Measurements from ENCODE around the gene MICAL3. TPM values are rescaled to one million over a fixed set of nuclear protein-coding genes. Genes with fewer than 3 reads are reported as not detected.

The MICAL3 gene
- polyA plus RNA-seq, 1 donor: 36.1 TPM

GRCh38 chr22:17903564-17904295, 120.6 kb downstream of the MICAL3 start:
- Histone ChIP-seq H3K9me3 (ENCODE audit: control insufficient read depth, low read depth, low read length) (no peaks in the 10 kb centered on the region), H3K4me1 (ENCODE audit: control insufficient read depth, insufficient read depth, low read length) (peaks cover under 1% of the 10 kb centered on the region), H3K36me3 (ENCODE audit: control insufficient read depth, insufficient read depth, low read length) (peaks cover 76% of the 10 kb centered on the region), H3K4me3 (ENCODE audit: low read length) (no peak overlapping the region), H3K27me3 (ENCODE audit: control insufficient read depth, insufficient read depth, low read length) (no peaks in the 10 kb centered on the region), H3K27ac (ENCODE audit: low read length) (no peak overlapping the region)
- peak in 1 of 2 donors; percentile 43 for DNase-seq
- 71% methylated on average over 1 of the region's 10 CpGs for WGBS (ENCODE audit: insufficient coverage, low lambda C conversion rate)

- Histone ChIP-seq H3K9me3 (ENCODE audit: control insufficient read depth, low read depth, low read length) (no peaks in the 10 kb centered on the region), H3K4me3 (ENCODE audit: low read length) (no peak overlapping the region), H3K27me3 (ENCODE audit: control insufficient read depth, insufficient read depth, low read length) (no peaks in the 10 kb centered on the region), H3K27ac (ENCODE audit: low read length) (no peak overlapping the region), H3K36me3 (ENCODE audit: control insufficient read depth, insufficient read depth, low read length) (peaks cover 76% of the 10 kb centered on the region), H3K4me1 (ENCODE audit: control insufficient read depth, insufficient read depth, low read length) (peaks cover 6% of the 10 kb centered on the region)
- WGBS (ENCODE audit: insufficient coverage, low lambda C conversion rate): 95% methylated on average over 3 of the region's 8 CpGs
- DNase-seq: no peak
Measured at GRCh38 chr22:17902960-17903359, 121.4 kb downstream of the MICAL3 start.

- 100% methylated on average over 1 of the region's 8 CpGs for WGBS (ENCODE audit: insufficient coverage, low lambda C conversion rate)
- peaks cover 46% of the 10 kb centered on the region for H3K36me3 ChIP-seq (ENCODE audit: control insufficient read depth, insufficient read depth, low read length)
- no peaks in the 10 kb centered on the region for H3K27me3 ChIP-seq (ENCODE audit: control insufficient read depth, insufficient read depth, low read length)
Measured at GRCh38 chr22:17898375-17898774, 126.0 kb downstream of the MICAL3 start.

GRCh38 chr22:17897858-17898257, 126.5 kb downstream of the MICAL3 start:
- Histone ChIP-seq H3K9me3 (ENCODE audit: control insufficient read depth, low read depth, low read length) (no peaks in the 10 kb centered on the region), H3K27ac (ENCODE audit: low read length) (peak overlapping the region; percentile 88), H3K27me3 (ENCODE audit: control insufficient read depth, insufficient read depth, low read length) (no peaks in the 10 kb centered on the region), H3K36me3 (ENCODE audit: control insufficient read depth, insufficient read depth, low read length) (peaks cover 40% of the 10 kb centered on the region), H3K4me3 (ENCODE audit: low read length) (no peak overlapping the region), H3K4me1 (ENCODE audit: control insufficient read depth, insufficient read depth, low read length) (peaks cover 50% of the 10 kb centered on the region)
- no CpG with 5 or more reads among the region's 4 CpGs for WGBS (ENCODE audit: insufficient coverage, low lambda C conversion rate)
- peak; percentile 42 to 69 for DNase-seq

More at GRCh38 chr22:17898375-17898774, 126.0 kb downstream of the MICAL3 start:
- H3K27ac ChIP-seq (ENCODE audit: low read length): peak overlapping the region; percentile 88
- peaks cover 45% of the 10 kb centered on the region for H3K4me1 ChIP-seq (ENCODE audit: control insufficient read depth, insufficient read depth, low read length)
- H3K4me3 ChIP-seq (ENCODE audit: low read length): no peak overlapping the region
- no peak for DNase-seq
- H3K9me3 ChIP-seq (ENCODE audit: control insufficient read depth, low read depth, low read length): no peaks in the 10 kb centered on the region

- Histone ChIP-seq H3K9me3 (ENCODE audit: control insufficient read depth, low read depth, low read length) (no peaks in the 10 kb centered on the region), H3K36me3 (ENCODE audit: control insufficient read depth, insufficient read depth, low read length) (peaks cover 37% of the 10 kb centered on the region), H3K4me3 (ENCODE audit: low read length) (no peak overlapping the region), H3K4me1 (ENCODE audit: control insufficient read depth, insufficient read depth, low read length) (peaks cover 55% of the 10 kb centered on the region), H3K27me3 (ENCODE audit: control insufficient read depth, insufficient read depth, low read length) (no peaks in the 10 kb centered on the region), H3K27ac (ENCODE audit: low read length) (peak overlapping the region; percentile 88)
- DNase-seq: peak; percentile 73 to 84
- no CpG with 5 or more reads among the region's 2 CpGs for WGBS (ENCODE audit: insufficient coverage, low lambda C conversion rate)
Measured at GRCh38 chr22:17897426-17897825, 126.9 kb downstream of the MICAL3 start.

GRCh38 chr22:17896586-17896985, 127.8 kb downstream of the MICAL3 start:
- no CpG with 5 or more reads among the region's 14 CpGs for WGBS (ENCODE audit: insufficient coverage, low lambda C conversion rate)
- H3K4me1 ChIP-seq (ENCODE audit: control insufficient read depth, insufficient read depth, low read length): peaks cover 63% of the 10 kb centered on the region
- H3K4me3 ChIP-seq (ENCODE audit: low read length): no peak overlapping the region
- H3K27ac ChIP-seq (ENCODE audit: low read length): peak overlapping the region; percentile 88
- H3K9me3 ChIP-seq (ENCODE audit: control insufficient read depth, low read depth, low read length): no peaks in the 10 kb centered on the region
- H3K36me3 ChIP-seq (ENCODE audit: control insufficient read depth, insufficient read depth, low read length): peaks cover 29% of the 10 kb centered on the region
- no peak for DNase-seq
- no peaks in the 10 kb centered on the region for H3K27me3 ChIP-seq (ENCODE audit: control insufficient read depth, insufficient read depth, low read length)

GRCh38 chr22:17893900-17894535, 130.3 kb downstream of the MICAL3 start:
- H3K27me3 ChIP-seq (ENCODE audit: control insufficient read depth, insufficient read depth, low read length): no peaks in the 10 kb centered on the region
- H3K4me3 ChIP-seq (ENCODE audit: low read length): no peak overlapping the region
- peaks cover 11% of the 10 kb centered on the region for H3K36me3 ChIP-seq (ENCODE audit: control insufficient read depth, insufficient read depth, low read length)
- H3K9me3 ChIP-seq (ENCODE audit: control insufficient read depth, low read depth, low read length): no peaks in the 10 kb centered on the region
- DNase-seq: peak; percentile 56 to 87
- H3K27ac ChIP-seq (ENCODE audit: low read length): peak overlapping the region; percentile 78
- H3K4me1 ChIP-seq (ENCODE audit: control insufficient read depth, insufficient read depth, low read length): peaks cover 83% of the 10 kb centered on the region
- WGBS (ENCODE audit: insufficient coverage, low lambda C conversion rate): 17% methylated on average over 2 of the region's 7 CpGs

GRCh38 chr22:17892376-17892775, 132.0 kb downstream of the MICAL3 start:
- Histone ChIP-seq H3K36me3 (ENCODE audit: control insufficient read depth, insufficient read depth, low read length) (peaks cover 26% of the 10 kb centered on the region), H3K27me3 (ENCODE audit: control insufficient read depth, insufficient read depth, low read length) (no peaks in the 10 kb centered on the region), H3K4me3 (ENCODE audit: low read length) (no peak overlapping the region), H3K27ac (ENCODE audit: low read length) (peak overlapping the region; percentile 80), H3K9me3 (ENCODE audit: control insufficient read depth, low read depth, low read length) (no peaks in the 10 kb centered on the region), H3K4me1 (ENCODE audit: control insufficient read depth, insufficient read depth, low read length) (peaks cover 76% of the 10 kb centered on the region)
- no peak for DNase-seq
- no CpG with 5 or more reads among the region's 4 CpGs for WGBS (ENCODE audit: insufficient coverage, low lambda C conversion rate)

GRCh38 chr22:17891481-17892167, 132.7 kb downstream of the MICAL3 start:
- Histone ChIP-seq H3K27ac (ENCODE audit: low read length) (peak overlapping the region; percentile 80), H3K27me3 (ENCODE audit: control insufficient read depth, insufficient read depth, low read length) (no peaks in the 10 kb centered on the region), H3K4me1 (ENCODE audit: control insufficient read depth, insufficient read depth, low read length) (peaks cover 68% of the 10 kb centered on the region), H3K36me3 (ENCODE audit: control insufficient read depth, insufficient read depth, low read length) (peaks cover 31% of the 10 kb centered on the region), H3K4me3 (ENCODE audit: low read length) (no peak overlapping the region), H3K9me3 (ENCODE audit: control insufficient read depth, low read depth, low read length) (no peaks in the 10 kb centered on the region)
- peak; percentile 81 to 83 for DNase-seq
- WGBS (ENCODE audit: insufficient coverage, low lambda C conversion rate): no CpG with 5 or more reads among the region's 12 CpGs

GRCh38 chr22:17890892-17891291, 133.5 kb downstream of the MICAL3 start:
- Histone ChIP-seq H3K27ac (ENCODE audit: low read length) (peak overlapping the region; percentile 80), H3K9me3 (ENCODE audit: control insufficient read depth, low read depth, low read length) (no peaks in the 10 kb centered on the region), H3K4me3 (ENCODE audit: low read length) (no peak overlapping the region), H3K36me3 (ENCODE audit: control insufficient read depth, insufficient read depth, low read length) (peaks cover 31% of the 10 kb centered on the region), H3K4me1 (ENCODE audit: control insufficient read depth, insufficient read depth, low read length) (peaks cover 61% of the 10 kb centered on the region), H3K27me3 (ENCODE audit: control insufficient read depth, insufficient read depth, low read length) (no peaks in the 10 kb centered on the region)
- WGBS (ENCODE audit: insufficient coverage, low lambda C conversion rate): no CpG with 5 or more reads among the region's 3 CpGs
- no peak for DNase-seq
